Endothelial cell of umbilical vein (primary cell): ENCODE results near the gene TSPAN4. TPM values are rescaled to one million over a fixed set of nuclear protein-coding genes. Genes with fewer than 3 reads are reported as not detected.

ENCODE experiments used
- BruUV-seq: library from RNA; stranded (reverse); fragments of 400-500 nt; replicated peaks from 2 replicates; lab custom pipeline; 2021; lab: Mats Ljungman, UMichigan
- CTCF ChIA-PET: fragments of 300-600, 350-600 bp; sonication (Branson Sonifier 250); formaldehyde crosslinking; loops from one replicate; lab custom pipeline; 2021; ENCODE audit warnings: antibody characterized with exemption, inconsistent platforms; lab: Charles Lee
- POLR2A ChIA-PET: fragments of 300-600, 350-600 bp; sonication (Branson Sonifier 250); formaldehyde crosslinking; loops from one replicate; lab custom pipeline; 2021; ENCODE audit warnings: antibody characterized with exemption, inconsistent platforms; lab: Charles Lee
- DNase-seq: peaks from one replicate; pipeline ENCODE4 v3.0.0-alpha.2; 2011; ENCODE audit warnings: low read depth, low spot score
- FAIRE-seq: peaks from 2 replicates; lab custom pipeline; 2011; peaks lifted over from hg19 to GRCh38; lab: Jason Lieb, UNC
- H2AFZ ChIP-seq: 2 replicates; pipeline ENCODE4 v1.6.0; 2012; ENCODE audit warnings: low read depth, low read length, control low read depth, inconsistent platforms
- H3K27ac ChIP-seq: 2 replicates; pipeline ENCODE4 v1.5.1; 2011; ENCODE audit warnings: low read depth, mild to moderate bottlenecking, control low read depth, low read length, moderate library complexity; ENCODE audit not compliant: insufficient read depth
- H3K27me3 ChIP-seq, 2 experiments: 2 replicates each; pipeline versions ENCODE4 v1.6.0 to v1.6.1; 2011; ENCODE audit warnings: low read length in 2 of 2, mixed read lengths in 1 of 2; ENCODE audit not compliant: control insufficient read depth in 2 of 2, insufficient read depth in 2 of 2
- H3K36me3 ChIP-seq, 2 experiments: 2 replicates in 1 of 2; 3 replicates in 1 of 2; pipeline ENCODE4 v1.5.1; 2011; ENCODE audit warnings: low read length in 2 of 2, mild to moderate bottlenecking in 1 of 2, moderate library complexity in 1 of 2; ENCODE audit not compliant: control insufficient read depth in 2 of 2, insufficient read depth in 2 of 2; ENCODE audit errors: extremely low read depth in 1 of 2
- H3K4me1 ChIP-seq: 3 replicates; pipeline ENCODE4 v1.5.1; 2011; ENCODE audit warnings: mild to moderate bottlenecking, low read length; ENCODE audit not compliant: control insufficient read depth, insufficient read depth; ENCODE audit errors: extremely low read depth
- H3K4me2 ChIP-seq: 2 replicates; pipeline ENCODE4 v1.6.1; 2011; ENCODE audit warnings: low read length, control low read depth, mixed read lengths; ENCODE audit not compliant: insufficient read depth
- H3K4me3 ChIP-seq, 3 experiments: fragments of 200-600 bp in 1 of 3; sonication (generic), shearing (Covaris generic) in 1 of 3; replicated peaks in 1 of 3; 2 replicates each; pipeline ENCODE4 v1.5.1; 2011 to 2016; ENCODE audit warnings: control low read depth in 3 of 3, low read length in 3 of 3, mild to moderate bottlenecking in 2 of 3, inconsistent platforms in 1 of 3, low read depth in 1 of 3, moderate library complexity in 1 of 3; ENCODE audit not compliant: insufficient read depth in 1 of 3
- H3K79me2 ChIP-seq: 2 replicates; pipeline ENCODE4 v1.6.0; 2012; ENCODE audit warnings: low read length, inconsistent platforms; ENCODE audit not compliant: control insufficient read depth, insufficient read depth
- H3K9ac ChIP-seq: replicated peaks from 2 replicates; pipeline ENCODE3; 2011; ENCODE audit warnings: low read length, control low read depth; ENCODE audit not compliant: insufficient read depth; ENCODE audit errors: extremely low read depth
- H3K9me1 ChIP-seq: replicated peaks from 3 replicates; pipeline ENCODE4 v1.6.0; 2011; ENCODE audit warnings: mild to moderate bottlenecking, low read length; ENCODE audit not compliant: control insufficient read depth, insufficient read depth; ENCODE audit errors: extremely low read depth
- H3K9me3 ChIP-seq: replicated peaks from 2 replicates; pipeline ENCODE4 v1.5.1; 2012; ENCODE audit warnings: low read length, inconsistent platforms; ENCODE audit not compliant: control insufficient read depth, insufficient read depth
- H4K20me1 ChIP-seq: replicated peaks from 2 replicates; pipeline ENCODE3; 2011; ENCODE audit warnings: mild to moderate bottlenecking, low read length; ENCODE audit not compliant: control insufficient read depth, insufficient read depth; ENCODE audit errors: extremely low read depth
- CTCF ChIP-seq, 2 donors: IDR thresholded peaks; 1 replicate in 1 of 2; 2 replicates in 1 of 2; pipeline ENCODE4 v1.5.1; 2011; ENCODE audit warnings: low read length in 2 of 2, mild to moderate bottlenecking in 2 of 2, moderate library complexity in 2 of 2, control low read depth in 1 of 2, inconsistent platforms in 1 of 2, low read depth in 1 of 2; ENCODE audit not compliant: insufficient read depth in 1 of 2; ENCODE audit errors: extremely low read depth in 1 of 2
- FOS ChIP-seq: IDR thresholded peaks from 2 replicates; pipeline ENCODE4 v1.6.1; 2011; ENCODE audit warnings: mild to moderate bottlenecking, low read length, moderate library complexity, borderline replicate concordance; ENCODE audit not compliant: insufficient read depth
- dilution Hi-C: fragments of 300-500 bp; cut with MboI; formaldehyde crosslinking; loops from one replicate; pipeline ENCODE4 v1.15.0; 2019; ENCODE audit warnings: low sequenced_read_pairs; ENCODE audit not compliant: extremely low pct_ligation_motif_present
- intact Hi-C: fragments of 100-400 bp; cut with micrococcal nuclease; formaldehyde crosslinking; loops from one replicate; pipeline ENCODE4 v1.10.0; 2022
- polyA plus RNA-seq, 4 experiments: library from polyadenylated mRNA; depleted of rRNA in 3 of 4; stranded (reverse) in 3 of 4; unstranded in 1 of 4; fragments of >200 nt; gene quantifications; 2 replicates each; pipeline versions ENCODE4 v1.2.1 to v1.2.3, GENCODE V29; 2011 to 2012; ENCODE audit warnings: missing spikeins in 1 of 4
- total RNA-seq: library from RNA; stranded (reverse); gene quantifications from 2 replicates; pipeline ENCODE4 v1.2.3, GENCODE V29; 2021

TSPAN4 gene
- total and polyA plus RNA-seq, 2 donors (not counting 3 experiments of a cell fraction or from before 2014, with no cell fraction given), result 114 to 199 TPM

GRCh38 chr11:843086-843734, 558 bp downstream of the TSPAN4 start:
- Histone ChIP-seq H3K4me3 (peak overlapping the region; percentile 63 to 95 (median 94)), H3K36me3 (peaks cover 13 to 21% of the 10 kb centered on the region in 2 experiments), H3K27me3 (no peaks in the 10 kb centered on the region), H2AFZ (no peak overlapping the region), H3K27ac (peak overlapping the region; percentile 83), H3K9me3 (no peaks in the 10 kb centered on the region), H3K79me2 (peaks cover 45% of the 10 kb centered on the region), H3K4me2 (peak overlapping the region; percentile 82), H3K9ac (peak overlapping the region; percentile 92), H4K20me1 (no peaks in the 10 kb centered on the region), H3K4me1 (peaks cover 38% of the 10 kb centered on the region), H3K9me1 (no peaks in the 10 kb centered on the region)
- no peak for FAIRE-seq
- CTCF ChIA-PET, result interaction anchor here (1.2 to 3.3 kb wide), 4 partner anchors 9 to 208 kb away, joined by 6 to 19 read pairs (median 8); partner anchors contain the start of genes AP2A2 and CD151
- intact Hi-C loops (no loop called here), dilution Hi-C loops (no loop called here)
- DNase-seq, result peak; percentile 30
- TF ChIP-seq CTCF (IDR thresholded peaks at IDR 0.05; ENCODE audit: extremely low read depth in 1 of 2, insufficient read depth in 1 of 2, low read depth in 1 of 2, low read length in 2 of 2), result peak in 1 of 2 donors; percentile 22
- TF ChIP-seq FOS, result no peak
- POLR2A ChIA-PET, result interaction anchor here (1.4 to 4.1 kb wide), 4 partner anchors 9 to 34 kb away, joined by 5 to 28 read pairs (median 17); partner anchors contain the start of genes CD151, PNPLA2 and RPLP2
- no TSS peak for BruUV-seq
